Amniotic stem cell (primary cell): ENCODE results near the gene WDR19.
"Not testable (repeated sequence)": the region's sequence is repeated elsewhere in the genome, so short reads cannot be mapped to it uniquely, and the experiment has no call there.

Experiments used
- DNase-seq: peaks from one replicate; lab custom pipeline; 2025; lab: John Stamatoyannopoulos, UW

WDR19 gene

GRCh38 chr4:39181905-39182638 lies at the start of gene WDR19:
Gene WDR19, plus strand, starts transcription at chr4:39182529. Its CDS starts 29 bp downstream, at chr4:39182558.
- peak; percentile 98 for DNase-seq

- DNase-seq: no peak
Measured at GRCh38 chr4:39133623-39134022, 48.7 kb upstream of the WDR19 start.

- DNase-seq: no peak
Measured at GRCh38 chr4:39134683-39135306, 47.5 kb upstream of the WDR19 start.

GRCh38 chr4:39138227-39138626 lies 44.1 kb upstream of the WDR19 start:
- DNase-seq: not testable (repeated sequence)

GRCh38 chr4:39146211-39146610 lies 36.1 kb upstream of the WDR19 start:
- no peak for DNase-seq

GRCh38 chr4:39154009-39154408 lies 28.3 kb upstream of the WDR19 start:
- no peak for DNase-seq

GRCh38 chr4:39157520-39157919 lies 24.8 kb upstream of the WDR19 start:
- DNase-seq: no peak

- no peak for DNase-seq
Measured at GRCh38 chr4:39166177-39166576, 16.2 kb upstream of the WDR19 start.

- DNase-seq: no peak
Measured at GRCh38 chr4:39166669-39167068, 15.7 kb upstream of the WDR19 start.

GRCh38 chr4:39169426-39169825 lies 12.9 kb upstream of the WDR19 start:
- no peak for DNase-seq

GRCh38 chr4:39170301-39170700 lies 12.0 kb upstream of the WDR19 start:
- DNase-seq: no peak

- DNase-seq: no peak
Measured at GRCh38 chr4:39178706-39179105, 3.6 kb upstream of the WDR19 start.

- no peak for DNase-seq
Measured at GRCh38 chr4:39179681-39180080, 2.6 kb upstream of the WDR19 start.

- DNase-seq: not testable (repeated sequence)
Measured at GRCh38 chr4:39180629-39181028, 1.7 kb upstream of the WDR19 start.

- DNase-seq: no peak
Measured at GRCh38 chr4:39181520-39181904, 817 bp upstream of the WDR19 start.

GRCh38 chr4:39201963-39202362 lies 19.6 kb downstream of the WDR19 start:
- DNase-seq: no peak

GRCh38 chr4:39204543-39204942 lies 22.2 kb downstream of the WDR19 start:
- DNase-seq: no peak

- no peak for DNase-seq
Measured at GRCh38 chr4:39205000-39205399, 22.7 kb downstream of the WDR19 start.

GRCh38 chr4:39205476-39205875 lies 23.1 kb downstream of the WDR19 start:
- no peak for DNase-seq

GRCh38 chr4:39227906-39228305 lies 45.6 kb downstream of the WDR19 start:
- DNase-seq: no peak

GRCh38 chr4:39228377-39228776 lies 46.0 kb downstream of the WDR19 start:
- DNase-seq: no peak

- DNase-seq: no peak
Measured at GRCh38 chr4:39230462-39230861, 48.1 kb downstream of the WDR19 start.

- no peak for DNase-seq
Measured at GRCh38 chr4:39231660-39232059, 49.3 kb downstream of the WDR19 start.

- no peak for DNase-seq
Measured at GRCh38 chr4:39232100-39232499, 49.8 kb downstream of the WDR19 start.
